Measurements from ENCODE around the gene TPK1.

TPK1 gene

DNA sequence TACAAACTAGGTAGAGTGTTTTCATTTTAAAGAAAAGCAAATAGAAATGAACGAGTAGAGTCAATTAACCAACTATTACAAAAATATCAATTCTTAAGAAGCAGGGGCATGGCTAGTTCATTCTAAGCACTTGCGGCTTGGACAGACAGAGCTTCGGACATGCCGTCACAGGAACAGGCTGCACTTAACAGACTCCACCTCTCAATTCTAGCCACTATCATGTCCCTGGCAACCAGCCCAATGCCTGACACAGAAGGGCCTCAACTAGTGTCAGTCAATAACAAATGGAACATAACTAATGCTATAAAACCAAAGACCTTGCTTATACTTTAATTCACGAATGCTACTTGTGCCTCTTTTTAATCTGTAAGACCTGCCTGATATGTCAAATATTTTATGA lies 74.4 kb downstream of the TPK1 start:
- Histone ChIP-seq H3K9me3 (ENCODE audit: low read length) (no peaks in the 10 kb centered on the region), H2AFZ (ENCODE audit: low read length) (no peak overlapping the region), H3K27ac (ENCODE audit: low read depth, low read length, poor library complexity, severe bottlenecking) (no peak overlapping the region), H3F3A (ENCODE audit: insufficient read depth, low read length) (no peaks in the 10 kb centered on the region), H3K9ac (ENCODE audit: low read length) (no peak overlapping the region), H3K4me2 (ENCODE audit: low read length) (no peak overlapping the region), H3K79me2 (ENCODE audit: insufficient read depth, low read length) (no peaks in the 10 kb centered on the region), H3K4me1 (ENCODE audit: insufficient read depth, low read length, severe bottlenecking) (no peaks in the 10 kb centered on the region), H3K4me3 (ENCODE audit: low read depth, low read length, poor library complexity, severe bottlenecking) (no peak overlapping the region), H3K36me3 (ENCODE audit: insufficient read depth, low read length) (no peaks in the 10 kb centered on the region), H3K9me2 (ENCODE audit: low read depth, low read length) (no peaks in the 10 kb centered on the region), H4K20me1 (ENCODE audit: insufficient read depth, low read length) (no peaks in the 10 kb centered on the region), H3K27me3 (ENCODE audit: insufficient read depth, low read length) (no peaks in the 10 kb centered on the region)
- TF ChIP-seq CTCF (IDR thresholded peaks at IDR 0.05; ENCODE audit: low read length) (no peak), EZH2 (IDR thresholded peaks at IDR 0.05; ENCODE audit: borderline replicate concordance, low read length) (no peak)

- H3K36me3 ChIP-seq (ENCODE audit: insufficient read depth, low read length): no peaks in the 10 kb centered on the region
- TF ChIP-seq CTCF (IDR thresholded peaks at IDR 0.05; ENCODE audit: low read length): no peak
- no peak for TF ChIP-seq EZH2 (IDR thresholded peaks at IDR 0.05; ENCODE audit: borderline replicate concordance, low read length)
- H3K4me2 ChIP-seq (ENCODE audit: low read length): no peak overlapping the region
- no peak overlapping the region for H3K27ac ChIP-seq (ENCODE audit: low read depth, low read length, poor library complexity, severe bottlenecking)
- H3K4me1 ChIP-seq (ENCODE audit: insufficient read depth, low read length, severe bottlenecking): no peaks in the 10 kb centered on the region
- H3K27me3 ChIP-seq (ENCODE audit: insufficient read depth, low read length): no peaks in the 10 kb centered on the region
- H3F3A ChIP-seq (ENCODE audit: insufficient read depth, low read length): no peaks in the 10 kb centered on the region
- H3K4me3 ChIP-seq (ENCODE audit: low read depth, low read length, poor library complexity, severe bottlenecking): no peak overlapping the region
- H4K20me1 ChIP-seq (ENCODE audit: insufficient read depth, low read length): no peaks in the 10 kb centered on the region
- H3K9me2 ChIP-seq (ENCODE audit: low read depth, low read length): no peaks in the 10 kb centered on the region
- no peaks in the 10 kb centered on the region for H3K79me2 ChIP-seq (ENCODE audit: insufficient read depth, low read length)
- no peaks in the 10 kb centered on the region for H3K9me3 ChIP-seq (ENCODE audit: low read length)
- H3K9ac ChIP-seq (ENCODE audit: low read length): no peak overlapping the region
- no peak overlapping the region for H2AFZ ChIP-seq (ENCODE audit: low read length)
Observed at GRCh38 chr7:144759653-144760052, 76.2 kb downstream of the TPK1 start.

GRCh38 chr7:144747936-144748335 lies 87.9 kb downstream of the TPK1 start:
- Histone ChIP-seq H3K9me2 (ENCODE audit: low read depth, low read length) (no peaks in the 10 kb centered on the region), H3K9ac (ENCODE audit: low read length) (no peak overlapping the region), H3K27me3 (ENCODE audit: insufficient read depth, low read length) (no peaks in the 10 kb centered on the region; the same call in 1 of the 2 replicates), H3K79me2 (ENCODE audit: insufficient read depth, low read length) (no peaks in the 10 kb centered on the region), H3K4me3 (ENCODE audit: low read depth, low read length, poor library complexity, severe bottlenecking) (no peak overlapping the region), H3K4me2 (ENCODE audit: low read length) (no peak overlapping the region), H2AFZ (ENCODE audit: low read length) (no peak overlapping the region), H3F3A (ENCODE audit: insufficient read depth, low read length) (no peaks in the 10 kb centered on the region), H3K27ac (ENCODE audit: low read depth, low read length, poor library complexity, severe bottlenecking) (no peak overlapping the region), H3K36me3 (ENCODE audit: insufficient read depth, low read length) (no peaks in the 10 kb centered on the region), H4K20me1 (ENCODE audit: insufficient read depth, low read length) (no peaks in the 10 kb centered on the region), H3K4me1 (ENCODE audit: insufficient read depth, low read length, severe bottlenecking) (no peaks in the 10 kb centered on the region), H3K9me3 (ENCODE audit: low read length) (no peaks in the 10 kb centered on the region)
- TF ChIP-seq CTCF (IDR thresholded peaks at IDR 0.05; ENCODE audit: low read length) (no peak), EZH2 (IDR thresholded peaks at IDR 0.05; ENCODE audit: borderline replicate concordance, low read length) (no peak)

Data from OCI-LY1 (cell line).